Measurements from ENCODE around the gene SLC25A25.

The SLC25A25 gene

GRCh38 chr9:128091144-128091543 is 23.1 kb downstream of the SLC25A25 start:
- Histone ChIP-seq H3K4me1 (ENCODE audit: control insufficient read depth, insufficient read depth, low read length) (peaks cover 3% of the 10 kb centered on the region; the same call in 1 of the 2 replicates), H3K9me3 (ENCODE audit: control insufficient read depth, insufficient read depth, low read depth, low read length) (no peaks in the 10 kb centered on the region), H3K9ac (ENCODE audit: low read length) (no peak overlapping the region), H3K27me3 (ENCODE audit: control insufficient read depth, insufficient read depth, low read length) (no peaks in the 10 kb centered on the region), H3K27ac (ENCODE audit: low read depth, low read length) (no peak overlapping the region), H3K36me3 (ENCODE audit: control insufficient read depth, insufficient read depth, low read length) (no peaks in the 10 kb centered on the region), H3K4me3 (ENCODE audit: low read depth, low read length) (no peak overlapping the region)

DNA sequence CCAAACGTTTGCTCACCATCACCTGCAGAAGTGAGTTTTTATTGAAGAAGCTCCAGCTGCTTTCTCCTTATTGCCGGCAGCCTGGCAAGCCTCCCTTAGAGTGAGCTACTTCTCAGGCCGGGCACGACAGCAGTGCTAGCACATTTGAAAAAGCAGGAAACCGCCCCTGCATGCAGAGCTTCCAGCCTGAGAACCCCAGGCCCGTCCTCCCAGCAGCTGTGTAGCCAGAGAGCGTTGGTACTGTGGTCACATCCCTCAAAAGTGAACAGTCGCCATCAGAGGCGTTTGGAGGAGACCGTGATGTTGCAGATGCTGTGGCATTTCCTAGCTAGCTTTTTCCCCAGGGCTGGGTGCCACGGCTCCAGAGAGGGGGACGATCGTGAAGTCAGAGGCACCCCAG is 23.5 kb downstream of the SLC25A25 start:
- H3K9me3 ChIP-seq (ENCODE audit: control insufficient read depth, insufficient read depth, low read depth, low read length) = no peaks in the 10 kb centered on the region
- H3K4me1 ChIP-seq (ENCODE audit: control insufficient read depth, insufficient read depth, low read length) = peaks cover 3% of the 10 kb centered on the region; the same call in 1 of the 2 replicates
- no peaks in the 10 kb centered on the region for H3K27me3 ChIP-seq (ENCODE audit: control insufficient read depth, insufficient read depth, low read length)
- no peaks in the 10 kb centered on the region for H3K36me3 ChIP-seq (ENCODE audit: control insufficient read depth, insufficient read depth, low read length)
- no peak overlapping the region for H3K4me3 ChIP-seq (ENCODE audit: low read depth, low read length)
- no peak overlapping the region for H3K27ac ChIP-seq (ENCODE audit: low read depth, low read length)
- no peak overlapping the region for H3K9ac ChIP-seq (ENCODE audit: low read length)

DNA sequence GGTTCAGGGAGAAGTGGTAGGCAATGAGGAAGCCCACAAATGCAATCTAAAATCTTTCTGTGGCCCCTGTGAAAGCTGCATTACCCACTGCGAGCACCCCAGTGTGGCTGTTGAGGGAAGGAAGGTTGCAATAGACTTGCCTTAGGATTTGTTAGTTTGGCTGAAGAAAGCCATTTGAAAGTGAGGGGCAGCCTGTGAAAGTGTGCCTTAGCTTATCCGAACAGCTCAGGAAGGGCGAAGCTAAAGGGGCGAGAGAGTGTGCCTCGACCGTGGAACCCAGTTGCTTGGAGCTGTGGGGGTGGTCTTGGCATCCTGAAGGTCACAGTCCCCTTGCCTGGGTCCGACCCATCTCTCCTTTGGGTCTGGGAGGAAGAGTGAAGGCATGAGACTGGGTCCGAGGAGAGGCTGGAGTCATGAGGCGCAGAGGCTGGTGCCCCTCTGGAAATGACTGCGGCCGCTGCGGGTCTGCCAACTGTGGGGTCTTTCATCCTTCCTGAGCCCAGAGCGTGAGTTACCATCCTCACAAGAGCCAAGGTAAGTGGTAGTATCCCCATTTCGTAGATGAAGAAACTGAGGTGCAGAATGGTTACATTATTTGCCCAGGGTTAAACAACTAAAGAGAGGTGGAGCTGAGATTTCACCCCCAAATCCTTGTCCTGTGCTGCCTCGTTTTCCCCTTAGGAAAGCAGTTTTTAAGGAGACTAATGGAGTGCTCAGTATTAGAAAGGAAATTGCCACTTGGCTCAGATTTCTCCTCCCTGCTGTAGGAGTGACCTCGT is 24.4 kb downstream of the SLC25A25 start:
- H3K9me3 ChIP-seq (ENCODE audit: control insufficient read depth, insufficient read depth, low read depth, low read length) = no peaks in the 10 kb centered on the region
- no peak overlapping the region for H3K27ac ChIP-seq (ENCODE audit: low read depth, low read length)
- no peak overlapping the region for H3K9ac ChIP-seq (ENCODE audit: low read length)
- no peaks in the 10 kb centered on the region for H3K36me3 ChIP-seq (ENCODE audit: control insufficient read depth, insufficient read depth, low read length)
- no peaks in the 10 kb centered on the region for H3K27me3 ChIP-seq (ENCODE audit: control insufficient read depth, insufficient read depth, low read length)
- no peak overlapping the region for H3K4me3 ChIP-seq (ENCODE audit: low read depth, low read length)
- H3K4me1 ChIP-seq (ENCODE audit: control insufficient read depth, insufficient read depth, low read length) = peaks cover 10% of the 10 kb centered on the region

- no peaks in the 10 kb centered on the region for H3K36me3 ChIP-seq (ENCODE audit: control insufficient read depth, insufficient read depth, low read length)
- peaks cover 16% of the 10 kb centered on the region for H3K4me1 ChIP-seq (ENCODE audit: control insufficient read depth, insufficient read depth, low read length)
- no peak overlapping the region for H3K4me3 ChIP-seq (ENCODE audit: low read depth, low read length)
- no peaks in the 10 kb centered on the region for H3K27me3 ChIP-seq (ENCODE audit: control insufficient read depth, insufficient read depth, low read length)
- no peaks in the 10 kb centered on the region for H3K9me3 ChIP-seq (ENCODE audit: control insufficient read depth, insufficient read depth, low read depth, low read length)
- no peak overlapping the region for H3K27ac ChIP-seq (ENCODE audit: low read depth, low read length)
- H3K9ac ChIP-seq (ENCODE audit: low read length) = no peak overlapping the region
These were observed 25.0 kb downstream of the SLC25A25 start for GRCh38 chr9:128093011-128093410.

- Histone ChIP-seq H3K9ac (ENCODE audit: low read length) (no peak overlapping the region), H3K27ac (ENCODE audit: low read depth, low read length) (no peak overlapping the region), H3K9me3 (ENCODE audit: control insufficient read depth, insufficient read depth, low read depth, low read length) (no peaks in the 10 kb centered on the region), H3K4me3 (ENCODE audit: low read depth, low read length) (no peak overlapping the region), H3K36me3 (ENCODE audit: control insufficient read depth, insufficient read depth, low read length) (no peaks in the 10 kb centered on the region), H3K4me1 (ENCODE audit: control insufficient read depth, insufficient read depth, low read length) (peaks cover 23% of the 10 kb centered on the region), H3K27me3 (ENCODE audit: control insufficient read depth, insufficient read depth, low read length) (no peaks in the 10 kb centered on the region)
These were observed 26.3 kb downstream of the SLC25A25 start for GRCh38 chr9:128094166-128094949.

DNA sequence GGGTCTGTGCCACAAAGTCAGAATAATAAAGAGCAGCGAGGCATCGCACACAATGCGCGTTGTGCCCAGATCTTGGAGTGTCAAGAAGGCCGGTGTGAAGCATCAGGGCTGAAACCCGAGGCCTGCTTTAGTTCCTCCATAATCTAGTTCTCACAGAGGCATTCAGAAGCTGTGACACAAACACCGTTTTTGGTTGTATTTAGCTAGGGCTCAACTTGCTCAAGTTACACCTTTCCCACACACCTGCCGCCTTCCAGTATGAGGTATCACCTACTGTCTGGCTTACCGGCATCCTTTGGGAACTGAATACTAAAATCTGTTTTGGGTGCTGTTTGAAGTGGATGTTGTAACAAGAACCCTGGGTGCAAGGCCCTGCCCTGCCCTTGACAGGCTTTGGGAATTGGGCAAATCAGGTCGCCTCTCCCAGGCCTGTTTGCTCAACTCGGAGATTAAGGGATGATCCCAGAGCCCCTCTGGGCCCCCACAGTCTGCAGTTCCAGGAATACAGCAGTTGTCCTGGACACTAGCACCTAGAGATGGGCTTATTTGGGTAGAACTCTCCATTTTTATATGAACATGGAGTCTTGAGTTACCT is 27.0 kb downstream of the SLC25A25 start:
- no peak overlapping the region for H3K27ac ChIP-seq (ENCODE audit: low read depth, low read length)
- no peaks in the 10 kb centered on the region for H3K9me3 ChIP-seq (ENCODE audit: control insufficient read depth, insufficient read depth, low read depth, low read length)
- H3K9ac ChIP-seq (ENCODE audit: low read length) = no peak overlapping the region
- H3K27me3 ChIP-seq (ENCODE audit: control insufficient read depth, insufficient read depth, low read length) = no peaks in the 10 kb centered on the region
- H3K4me1 ChIP-seq (ENCODE audit: control insufficient read depth, insufficient read depth, low read length) = peaks cover 30% of the 10 kb centered on the region
- H3K4me3 ChIP-seq (ENCODE audit: low read depth, low read length) = no peak overlapping the region
- no peaks in the 10 kb centered on the region for H3K36me3 ChIP-seq (ENCODE audit: control insufficient read depth, insufficient read depth, low read length)

DNA sequence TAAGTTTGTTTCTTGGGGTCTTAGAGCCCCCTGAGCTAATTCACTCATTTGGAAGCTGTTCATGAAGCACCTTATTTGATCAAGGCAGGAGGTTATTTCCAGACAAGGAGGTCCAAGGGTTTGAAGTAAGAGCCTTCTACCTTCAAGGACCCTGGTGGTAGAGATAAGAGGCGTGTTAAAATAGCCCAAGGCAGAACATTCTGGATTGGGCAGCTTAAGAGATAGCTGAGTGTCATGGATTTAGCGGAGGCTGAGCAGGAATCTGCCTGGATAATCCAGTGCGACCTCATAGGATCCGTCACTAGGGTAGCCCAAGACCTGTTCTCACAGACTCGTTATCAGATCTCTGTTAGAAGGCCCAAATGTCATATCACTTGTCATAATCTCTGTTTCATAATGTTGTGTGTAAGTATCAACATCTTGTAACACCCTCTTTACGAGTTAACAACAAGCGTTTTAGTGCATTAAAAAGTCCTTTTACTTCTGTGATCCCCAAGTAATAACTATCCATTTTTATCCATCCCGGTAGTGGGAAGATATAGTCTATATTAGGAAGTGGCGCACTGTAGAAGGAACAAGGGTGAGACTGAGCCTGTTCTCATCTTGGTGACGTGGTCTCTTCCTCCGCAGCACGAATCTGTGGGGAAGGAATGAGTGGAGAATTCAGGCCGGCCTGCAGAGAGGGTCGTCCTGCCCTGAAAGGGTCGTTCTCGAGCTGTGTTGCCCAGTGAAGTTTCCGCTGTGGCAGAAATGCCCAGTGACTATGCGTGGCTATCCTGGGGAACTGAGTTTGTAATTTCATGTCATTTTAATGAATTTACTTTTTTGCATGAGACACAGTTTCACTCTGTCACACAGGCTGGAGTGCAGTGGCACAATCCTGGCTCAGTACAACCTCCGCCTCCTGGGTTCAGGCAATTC is 28.8 kb downstream of the SLC25A25 start:
- no peaks in the 10 kb centered on the region for H3K27me3 ChIP-seq (ENCODE audit: control insufficient read depth, insufficient read depth, low read length)
- H3K9me3 ChIP-seq (ENCODE audit: control insufficient read depth, insufficient read depth, low read depth, low read length) = no peaks in the 10 kb centered on the region
- no peak overlapping the region for H3K9ac ChIP-seq (ENCODE audit: low read length)
- H3K4me3 ChIP-seq (ENCODE audit: low read depth, low read length) = no peak overlapping the region
- peaks cover 15% of the 10 kb centered on the region for H3K36me3 ChIP-seq (ENCODE audit: control insufficient read depth, insufficient read depth, low read length)
- no peak overlapping the region for H3K27ac ChIP-seq (ENCODE audit: low read depth, low read length)
- peaks cover 40% of the 10 kb centered on the region for H3K4me1 ChIP-seq (ENCODE audit: control insufficient read depth, insufficient read depth, low read length)

DNA sequence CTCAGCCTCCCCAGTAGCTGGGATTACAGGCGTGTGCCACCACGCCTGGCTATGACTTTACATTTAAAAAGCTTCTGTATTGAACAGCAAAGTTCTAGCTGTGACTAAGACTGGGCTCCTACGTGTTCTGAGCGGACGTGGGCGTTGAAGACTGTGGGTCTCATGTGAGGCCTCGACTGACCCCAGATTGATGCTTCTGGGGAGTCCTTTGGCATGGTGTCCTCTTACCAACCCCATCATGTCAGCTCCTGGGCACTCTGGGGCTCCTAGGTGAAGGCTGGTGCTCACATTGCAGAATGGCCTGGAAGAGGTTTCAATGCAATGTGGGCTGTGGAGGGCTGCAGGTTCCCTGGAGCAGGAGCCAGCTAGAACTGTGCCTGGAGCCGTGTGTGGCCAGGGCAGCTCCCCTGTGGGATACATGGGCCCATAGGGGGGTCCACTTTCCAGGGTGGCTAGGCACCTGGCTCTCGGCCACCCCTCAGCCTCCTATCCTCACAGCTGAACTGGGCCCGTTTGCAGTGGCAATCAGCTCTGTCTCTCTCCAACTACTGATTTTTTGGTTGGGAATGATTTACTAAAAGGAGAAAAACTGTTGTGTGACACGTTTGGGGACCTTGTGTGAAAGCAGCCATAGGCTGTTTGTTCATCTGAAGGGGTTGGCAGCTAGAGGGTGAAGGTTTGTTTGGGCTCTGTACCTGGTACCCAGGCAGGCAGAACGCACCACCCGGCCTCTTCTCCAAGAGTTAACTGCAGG is 29.7 kb downstream of the SLC25A25 start:
- Histone ChIP-seq H3K9me3 (ENCODE audit: control insufficient read depth, insufficient read depth, low read depth, low read length) (no peaks in the 10 kb centered on the region), H3K27ac (ENCODE audit: low read depth, low read length) (no peak overlapping the region), H3K4me3 (ENCODE audit: low read depth, low read length) (no peak overlapping the region), H3K27me3 (ENCODE audit: control insufficient read depth, insufficient read depth, low read length) (no peaks in the 10 kb centered on the region), H3K36me3 (ENCODE audit: control insufficient read depth, insufficient read depth, low read length) (peaks cover 23% of the 10 kb centered on the region), H3K9ac (ENCODE audit: low read length) (peak overlapping the region; percentile 29), H3K4me1 (ENCODE audit: control insufficient read depth, insufficient read depth, low read length) (peaks cover 42% of the 10 kb centered on the region)

DNA sequence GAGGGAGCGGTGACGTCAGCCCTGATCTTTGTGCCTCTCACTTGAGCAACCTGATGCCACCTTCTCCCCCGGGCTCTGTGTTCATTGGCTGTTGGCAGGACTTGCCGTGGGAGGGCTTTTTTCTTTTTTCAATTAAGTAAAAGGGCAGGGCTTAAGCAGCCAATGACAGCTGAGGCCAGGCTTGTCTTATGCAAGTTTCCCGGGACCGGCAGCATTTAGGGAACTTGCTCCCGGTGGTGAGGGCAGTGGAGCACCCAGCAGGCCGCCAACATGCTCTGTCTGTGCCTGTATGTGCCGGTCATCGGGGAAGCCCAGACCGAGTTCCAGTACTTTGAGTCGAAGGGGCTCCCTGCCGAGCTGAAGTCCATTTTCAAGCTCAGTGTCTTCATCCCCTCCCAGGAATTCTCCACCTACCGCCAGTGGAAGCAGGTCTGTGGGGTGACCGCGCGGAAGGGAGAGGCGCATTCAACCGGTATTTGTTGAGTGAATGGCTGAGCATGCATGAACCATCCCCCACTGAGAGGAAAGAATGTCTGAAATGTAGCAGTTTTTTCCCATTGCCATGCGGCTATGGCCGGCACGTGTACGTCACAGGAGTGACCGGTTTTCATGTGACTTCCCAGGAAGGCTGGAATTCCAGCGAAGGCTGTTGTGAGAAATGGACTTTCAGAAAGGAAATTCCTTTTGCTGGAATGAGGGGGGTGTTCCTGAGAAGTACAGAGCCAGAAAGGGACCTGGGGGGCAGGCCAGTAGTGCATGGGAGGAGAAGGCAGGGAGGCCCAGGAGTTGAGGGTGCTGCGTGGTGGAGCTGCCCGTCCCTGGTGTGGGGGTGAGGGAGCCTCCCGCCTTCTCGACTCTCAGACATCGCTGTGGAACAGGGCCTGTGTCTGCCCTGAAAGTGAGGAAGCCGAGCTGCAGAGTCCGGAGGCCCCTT is 30.5 kb downstream of the SLC25A25 start:
- Histone ChIP-seq H3K27ac (ENCODE audit: low read depth, low read length) (peak overlapping the region; percentile 72), H3K9me3 (ENCODE audit: control insufficient read depth, insufficient read depth, low read depth, low read length) (no peaks in the 10 kb centered on the region), H3K4me1 (ENCODE audit: control insufficient read depth, insufficient read depth, low read length) (peaks cover 42% of the 10 kb centered on the region), H3K36me3 (ENCODE audit: control insufficient read depth, insufficient read depth, low read length) (peaks cover 32% of the 10 kb centered on the region), H3K4me3 (ENCODE audit: low read depth, low read length) (peak overlapping the region; percentile 73), H3K9ac (ENCODE audit: low read length) (peak overlapping the region; percentile 87), H3K27me3 (ENCODE audit: control insufficient read depth, insufficient read depth, low read length) (no peaks in the 10 kb centered on the region)

All from HUES6 (cell line).